Measurements from ENCODE around the gene ENTPD2.
"Not testable (repeated sequence)": the region's sequence is repeated elsewhere in the genome, so short reads cannot be mapped to it uniquely, and the experiment has no call there.

The ENTPD2 gene

DNA sequence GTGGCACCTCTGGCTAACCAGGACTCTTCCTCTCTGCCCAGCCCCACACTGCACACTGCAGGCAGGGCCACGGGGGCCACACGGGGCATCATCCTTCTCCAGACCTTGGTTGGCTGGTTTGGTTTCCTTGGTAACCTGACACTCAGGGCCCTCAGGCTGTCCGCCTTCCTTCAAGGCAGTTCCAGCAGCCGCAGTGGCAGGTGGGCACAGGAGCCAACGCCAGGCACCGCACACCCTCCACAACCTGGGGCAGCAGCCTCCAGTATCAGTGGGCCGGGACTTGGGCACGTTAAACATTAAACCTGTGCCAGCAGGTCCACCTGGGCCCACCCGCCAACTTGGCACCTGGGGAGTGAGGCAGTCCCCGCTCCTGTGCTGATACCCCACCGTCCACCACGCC, 9.8 kb downstream of the ENTPD2 start:
- no peak for DNase-seq

GRCh38 chr9:137042751-137043727, 10.8 kb downstream of the ENTPD2 start:
- no peak for DNase-seq

GRCh38 chr9:137041124-137041523, 12.7 kb downstream of the ENTPD2 start:
- no peak for DNase-seq

- no peak for DNase-seq
Measured at GRCh38 chr9:137040568-137040967, 13.3 kb downstream of the ENTPD2 start.

- DNase-seq = no peak
Measured at GRCh38 chr9:137039611-137040366, 14.1 kb downstream of the ENTPD2 start.

GRCh38 chr9:137038916-137039315, 14.9 kb downstream of the ENTPD2 start:
- no peak for DNase-seq

GRCh38 chr9:137037483-137037882, 16.4 kb downstream of the ENTPD2 start:
- DNase-seq = no peak

- no peak for DNase-seq
Measured at GRCh38 chr9:137037035-137037434, 16.8 kb downstream of the ENTPD2 start.

DNA sequence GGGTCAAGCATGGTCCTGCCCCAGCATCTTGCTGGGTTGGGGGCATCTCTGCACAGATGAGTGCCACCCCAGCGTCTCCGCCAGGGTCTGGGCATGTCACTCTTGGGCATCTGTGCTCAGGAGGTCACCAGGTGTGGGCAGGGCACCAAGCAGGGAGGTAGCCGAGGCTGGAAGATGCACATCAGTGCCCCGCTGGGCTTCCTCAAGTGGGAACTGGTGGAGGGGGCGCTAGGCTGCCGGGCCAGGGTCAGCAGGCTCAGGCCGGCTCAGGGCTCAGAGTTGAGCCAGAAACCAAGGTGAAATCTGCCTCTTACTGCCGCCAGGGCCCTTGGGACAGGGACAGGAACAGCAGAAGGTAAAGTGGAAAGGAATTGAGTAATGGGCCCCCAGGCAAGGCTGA, 17.9 kb downstream of the ENTPD2 start:
- DNase-seq = no peak

DNA sequence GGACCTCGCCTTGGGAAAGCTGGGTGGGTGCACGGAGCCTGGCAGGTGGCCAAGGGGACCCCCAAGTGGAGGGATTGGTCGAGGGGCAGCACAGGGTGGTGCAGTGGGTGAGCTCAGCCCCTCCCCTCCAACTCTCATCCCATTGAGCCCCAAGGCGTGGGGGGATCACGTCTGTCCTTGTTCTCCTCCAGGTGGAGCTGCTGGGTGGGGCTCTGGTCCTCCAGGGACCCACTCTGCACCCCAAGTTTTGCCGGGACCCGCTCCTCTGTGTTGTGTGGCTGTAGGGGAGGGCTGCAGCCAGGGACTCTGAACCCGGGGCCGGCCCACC, 18.4 kb downstream of the ENTPD2 start:
- no peak for DNase-seq

GRCh38 chr9:137034709-137035506, 19.0 kb downstream of the ENTPD2 start:
- peak; percentile 51 to 75 for DNase-seq

DNA sequence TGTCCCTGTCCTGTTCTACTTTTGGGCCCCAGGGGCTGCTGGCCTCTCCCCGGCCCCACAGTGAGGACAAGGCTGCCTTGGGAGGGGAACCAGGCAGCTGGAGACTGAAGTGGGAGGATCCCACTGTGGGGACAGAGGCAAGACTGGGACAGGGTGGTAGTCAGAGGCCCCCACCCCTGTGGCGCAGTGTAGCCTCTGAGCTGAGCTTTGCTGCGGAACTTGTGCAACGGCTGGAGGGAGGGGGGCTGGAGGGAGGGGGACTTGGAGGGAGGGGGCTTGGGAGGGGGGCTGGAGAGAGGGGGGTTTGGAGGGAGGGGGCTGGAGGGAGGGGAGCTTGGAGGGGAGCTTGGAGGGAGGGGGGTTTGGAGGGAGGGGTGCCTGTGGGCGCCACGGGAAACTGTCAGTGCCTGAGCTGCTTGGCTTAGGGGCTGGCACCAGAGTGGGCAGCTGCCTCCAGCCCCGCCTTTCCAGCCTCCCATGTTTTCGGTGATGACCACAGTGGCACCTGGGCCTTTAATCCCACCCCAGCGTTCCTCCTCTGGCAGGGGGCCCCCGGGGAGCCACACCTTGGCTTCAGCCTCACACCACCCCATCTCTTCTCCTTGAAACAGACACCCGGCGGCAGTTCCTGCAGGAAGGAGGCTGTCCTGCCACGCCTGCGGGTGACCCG, 19.7 kb downstream of the ENTPD2 start:
- DNase-seq = no peak

GRCh38 chr9:137033481-137033880, 20.4 kb downstream of the ENTPD2 start:
- not testable (repeated sequence) for DNase-seq

- DNase-seq = no peak
Measured at GRCh38 chr9:137032858-137033257, 21.0 kb downstream of the ENTPD2 start.

DNA sequence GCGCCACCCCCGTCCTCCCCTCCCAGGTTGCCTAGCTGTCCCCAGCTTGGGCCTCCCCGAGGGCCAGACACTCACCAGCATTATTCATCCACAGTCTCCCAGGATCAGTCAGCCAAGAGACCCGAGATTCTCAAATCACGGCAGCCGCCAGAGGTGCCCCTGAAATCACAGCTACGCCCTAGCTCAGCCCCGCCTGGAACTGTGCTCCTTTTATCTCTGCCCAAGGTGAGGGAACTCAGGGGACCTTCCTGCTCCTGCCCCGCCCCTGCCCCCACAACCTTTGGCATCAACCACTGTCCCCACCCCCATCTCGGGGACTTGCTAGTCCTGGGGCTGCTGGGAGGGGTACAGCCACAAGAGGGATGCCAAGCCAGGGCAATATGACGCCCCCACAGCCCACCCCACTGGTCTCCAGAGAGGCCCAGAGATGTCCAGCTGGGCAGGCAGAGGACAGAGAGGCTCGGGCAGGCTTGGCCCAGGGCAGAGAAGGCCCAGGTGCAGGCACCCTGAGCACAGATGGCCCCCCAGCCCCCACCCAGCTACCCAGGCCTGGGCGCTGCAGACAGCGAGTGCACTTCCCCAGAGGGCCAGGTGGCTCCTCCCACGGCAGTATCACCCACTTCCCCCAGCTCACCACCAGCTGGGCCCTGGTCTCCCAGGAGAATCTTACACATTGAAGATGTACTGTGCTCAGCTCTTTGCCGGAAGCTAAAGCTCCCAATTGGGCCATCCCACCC, 21.8 kb downstream of the ENTPD2 start, which contains the start of gene FUT7:
Gene FUT7 (minus strand): TSS at position 185 of the 737 bp plus-strand sequence. CDS start 97 bp downstream, at position 88.
- no peak for DNase-seq

- no peak for DNase-seq
Measured at GRCh38 chr9:137030538-137031527, 23.0 kb downstream of the ENTPD2 start.

DNA sequence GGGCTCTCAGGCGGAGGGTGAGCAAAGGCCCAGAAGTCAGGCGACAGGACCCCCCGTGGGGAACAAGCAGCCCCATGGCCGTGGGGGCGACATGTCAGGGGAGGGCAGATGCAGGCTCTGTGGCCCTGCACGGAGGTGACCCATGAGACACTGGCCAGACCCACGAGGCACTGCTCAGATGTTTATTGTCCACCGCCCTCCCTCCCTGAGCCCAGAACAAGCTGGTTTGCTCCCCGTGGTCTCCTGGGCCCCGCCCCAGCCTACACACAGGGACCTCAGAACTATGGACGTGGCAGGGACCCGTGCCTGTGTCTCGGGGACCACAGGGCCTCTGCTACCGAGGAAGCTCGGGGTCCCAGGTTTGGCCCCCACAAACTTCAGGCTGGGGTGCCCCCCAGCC, 23.9 kb downstream of the ENTPD2 start:
- DNase-seq = no peak

DNA sequence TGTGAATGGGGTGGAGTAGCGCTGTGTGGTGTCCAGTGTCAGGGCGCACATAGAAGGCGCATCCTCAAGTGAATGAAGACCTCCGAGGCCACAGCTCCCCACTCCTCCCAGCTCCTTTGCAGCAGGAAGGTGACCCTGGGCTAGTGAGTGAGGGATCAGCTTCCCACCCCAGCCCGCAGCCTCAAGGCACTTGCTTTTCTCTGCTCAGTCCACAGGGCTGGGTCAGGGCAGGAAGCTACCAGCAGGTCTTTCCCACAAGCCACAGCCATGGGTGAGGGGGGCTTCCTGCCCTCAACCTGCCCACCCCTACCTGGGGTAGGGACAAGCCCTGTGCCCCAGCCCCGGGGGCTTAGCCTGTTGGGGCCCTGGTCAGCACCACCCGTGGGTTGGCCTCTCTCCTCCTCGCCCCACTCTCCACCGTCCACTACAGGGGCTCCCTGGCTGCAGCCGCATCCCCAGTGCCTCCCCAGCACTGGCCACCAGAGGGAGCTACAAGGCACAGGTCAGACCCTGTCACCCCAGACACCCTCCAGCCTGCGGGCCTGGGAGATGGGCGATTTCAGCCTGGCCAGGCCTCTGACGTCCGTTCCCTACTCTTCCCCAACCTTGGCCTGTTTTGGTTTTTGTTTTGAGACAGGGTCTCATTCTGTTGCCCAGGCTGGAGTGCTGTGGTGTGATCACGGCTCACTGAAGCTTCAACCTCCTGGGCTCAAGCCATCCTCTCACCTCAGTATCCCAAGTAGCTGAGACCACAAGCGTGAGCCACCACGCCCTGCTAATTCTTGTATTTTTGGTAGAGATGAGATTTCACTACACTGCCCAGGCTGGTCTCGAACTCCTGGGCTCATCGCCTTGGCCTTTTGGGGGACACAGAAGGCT, 24.6 kb downstream of the ENTPD2 start:
- peak; percentile 36 to 42 for DNase-seq

Measured in NCI-H1930 (cell line).